ENCODE results near the gene TMEM176A.
A peak's percentile ranks its signal among the peaks of the same experiment; 100 is the strongest.
"Not testable (repeated sequence)": the region's sequence is repeated elsewhere in the genome, so short reads cannot be mapped to it uniquely, and the experiment has no call there.

Gene TMEM176A, protein sequence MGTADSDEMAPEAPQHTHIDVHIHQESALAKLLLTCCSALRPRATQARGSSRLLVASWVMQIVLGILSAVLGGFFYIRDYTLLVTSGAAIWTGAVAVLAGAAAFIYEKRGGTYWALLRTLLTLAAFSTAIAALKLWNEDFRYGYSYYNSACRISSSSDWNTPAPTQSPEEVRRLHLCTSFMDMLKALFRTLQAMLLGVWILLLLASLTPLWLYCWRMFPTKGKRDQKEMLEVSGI

DNA sequence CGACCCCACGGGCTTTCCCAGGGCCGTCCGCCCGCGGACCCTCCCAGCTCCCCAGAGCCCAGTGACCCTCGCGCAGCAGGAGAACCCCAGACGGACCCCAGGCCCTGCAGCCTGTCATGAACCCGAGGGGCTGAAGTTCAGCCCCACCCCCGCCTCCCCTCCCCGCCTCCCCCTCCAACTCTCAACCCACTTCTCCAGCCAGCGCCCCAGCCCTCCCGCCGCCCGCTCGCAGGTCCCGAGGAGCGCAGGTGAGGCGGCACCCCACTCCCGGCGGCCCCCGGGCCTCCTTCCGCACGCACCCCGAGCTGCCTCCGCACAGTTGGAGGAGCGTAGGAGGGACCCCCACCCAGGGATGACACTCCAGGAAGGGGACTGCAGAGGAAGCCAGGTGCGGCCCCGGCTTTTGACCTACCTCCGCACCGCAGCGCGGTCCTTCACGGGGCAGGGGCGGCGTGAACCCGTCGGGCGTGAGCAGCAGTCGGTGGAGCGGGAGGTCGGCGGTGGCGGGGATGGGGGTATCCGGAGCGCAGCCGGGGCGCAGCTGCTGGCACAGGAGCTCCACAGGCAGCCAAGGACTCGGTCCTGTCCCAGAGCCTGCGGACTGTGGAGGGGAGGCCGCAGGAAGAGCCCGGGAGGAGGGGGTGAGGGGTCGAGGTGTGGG lies at the start of gene TMEM176A:
Gene TMEM176A (plus strand): TSS at position 189 of the 661 bp plus-strand sequence. CDS start 782 bp downstream, outside the sequence.
- DNase-seq (ENCODE audit: low spot score): no peak

DNA sequence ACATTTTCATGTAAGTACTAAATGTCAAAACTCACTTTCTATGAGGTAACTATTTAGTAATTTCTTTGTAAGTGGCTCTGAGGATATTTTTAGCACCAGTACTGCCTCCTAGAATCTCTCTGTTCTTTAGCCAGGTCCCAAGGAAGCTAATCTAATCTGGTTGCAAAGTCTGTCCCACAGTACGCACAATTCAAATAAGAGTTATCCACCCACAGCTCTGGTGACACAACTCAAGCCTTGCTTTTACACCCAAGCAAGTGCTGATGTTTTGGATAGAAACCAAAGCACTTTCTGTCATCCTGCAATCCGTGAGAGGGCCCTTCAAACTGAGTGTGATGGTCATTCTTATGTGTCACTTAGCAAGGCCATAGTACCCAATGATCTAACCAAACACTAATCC lies 48.9 kb upstream of the TMEM176A start:
- no peak for DNase-seq (ENCODE audit: low spot score)

DNA sequence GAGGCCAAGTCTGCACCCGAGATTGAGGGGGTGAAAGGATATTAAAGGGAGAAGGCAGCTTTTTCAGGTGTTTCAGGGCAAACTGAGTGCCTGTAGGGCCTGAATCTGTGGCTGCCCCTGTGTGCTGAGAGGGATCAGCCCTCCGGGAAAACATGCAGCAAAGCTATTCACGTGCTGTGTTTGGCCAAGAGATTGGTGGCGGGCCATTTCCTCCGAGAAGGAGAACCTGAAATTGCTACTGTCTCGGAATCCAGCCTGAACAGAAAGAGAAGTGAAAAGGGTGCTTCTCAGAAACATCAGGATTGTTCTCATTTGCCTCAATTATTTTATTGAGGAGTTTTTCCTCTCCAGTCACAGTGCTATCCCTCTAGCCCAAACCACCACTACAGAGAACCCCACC lies 47.3 kb upstream of the TMEM176A start:
- no peak for DNase-seq (ENCODE audit: low spot score)

DNA sequence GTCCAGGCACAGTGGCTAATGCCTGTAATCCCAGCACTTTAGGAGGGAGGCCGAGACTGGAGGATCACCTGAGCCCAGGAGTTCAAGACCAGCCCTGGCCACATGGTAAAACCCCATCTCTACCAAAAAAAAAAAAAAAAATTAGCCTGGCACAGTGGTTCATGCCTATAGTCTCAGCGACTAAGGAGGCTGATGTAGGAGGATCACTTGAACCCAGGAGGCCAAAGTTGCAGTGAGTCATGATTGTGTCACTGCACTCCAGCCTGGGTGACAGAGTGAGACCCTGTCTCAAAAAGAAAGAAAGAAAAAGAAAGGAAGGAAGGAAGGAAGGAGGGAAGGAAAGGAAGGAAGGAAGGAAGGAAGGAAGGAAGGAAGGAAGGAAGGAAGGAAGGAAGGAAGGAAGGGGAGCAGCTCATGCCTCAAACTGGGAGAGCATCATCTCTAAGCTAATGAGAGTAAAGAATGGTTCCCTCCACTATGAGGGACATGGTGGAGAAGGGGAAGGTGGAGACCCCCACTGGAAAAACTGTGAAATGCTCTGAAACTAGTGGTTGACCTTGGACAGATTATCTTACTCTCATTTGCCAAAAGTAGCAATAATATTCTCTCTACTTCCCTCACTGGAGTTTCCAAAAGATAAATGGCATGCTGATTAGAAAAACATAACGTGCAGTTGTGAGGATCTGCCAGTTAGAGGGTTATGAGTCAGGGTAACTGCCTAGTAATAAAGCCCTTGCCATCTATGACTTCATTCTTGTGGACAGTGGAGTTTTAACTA lies 46.6 kb upstream of the TMEM176A start:
- peak; percentile 72 for DNase-seq (ENCODE audit: low spot score)

DNA sequence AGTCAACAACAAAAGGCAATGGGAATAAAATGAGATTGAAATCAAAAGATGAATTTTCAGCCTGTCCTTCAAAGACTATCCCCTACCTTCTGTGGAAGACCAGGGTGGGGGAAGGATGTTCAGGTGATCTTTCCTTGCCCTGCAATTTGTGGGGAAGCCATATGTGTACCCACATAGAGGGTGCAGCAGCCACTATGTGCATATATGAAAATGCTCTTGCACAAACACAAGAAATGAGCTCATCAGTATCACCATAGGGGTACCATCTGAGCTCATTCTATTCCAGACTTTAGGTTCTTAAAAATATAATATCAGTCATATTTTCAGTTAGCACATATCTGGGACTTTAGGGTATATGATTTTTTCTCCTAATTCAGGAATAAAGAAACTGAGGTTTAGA lies 45.6 kb upstream of the TMEM176A start:
- DNase-seq (ENCODE audit: low spot score): no peak

DNA sequence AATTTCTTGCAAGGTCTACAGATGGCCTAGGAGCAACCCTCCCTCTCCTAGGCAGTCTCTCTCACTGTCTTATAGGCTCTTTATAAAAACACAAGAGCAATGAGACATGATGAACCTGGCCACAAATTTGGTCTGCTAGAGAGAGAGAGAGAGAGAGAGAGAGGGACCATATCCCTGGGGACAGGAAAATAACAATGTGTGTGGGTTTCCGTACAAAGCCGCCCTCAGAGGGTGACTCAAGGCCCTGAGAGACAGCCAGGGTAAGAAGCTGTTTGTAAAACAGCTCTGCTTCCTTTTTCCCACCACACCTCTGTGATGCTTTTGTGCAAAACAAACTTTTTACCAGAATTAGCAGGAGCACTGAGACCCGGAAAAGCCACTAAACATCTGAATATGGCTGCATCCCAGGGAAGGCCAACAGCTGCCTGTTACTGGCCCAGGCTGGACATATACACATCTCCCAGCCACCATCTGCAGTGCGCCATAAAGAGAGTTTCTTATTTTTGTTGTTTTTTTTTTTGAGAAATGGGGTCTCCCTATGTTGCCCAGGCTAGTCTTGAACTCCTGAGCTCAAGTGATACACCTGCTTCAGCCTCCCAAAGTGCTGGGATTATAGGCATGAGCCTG lies 45.0 kb upstream of the TMEM176A start:
- DNase-seq (ENCODE audit: low spot score): peak; percentile 81

DNA sequence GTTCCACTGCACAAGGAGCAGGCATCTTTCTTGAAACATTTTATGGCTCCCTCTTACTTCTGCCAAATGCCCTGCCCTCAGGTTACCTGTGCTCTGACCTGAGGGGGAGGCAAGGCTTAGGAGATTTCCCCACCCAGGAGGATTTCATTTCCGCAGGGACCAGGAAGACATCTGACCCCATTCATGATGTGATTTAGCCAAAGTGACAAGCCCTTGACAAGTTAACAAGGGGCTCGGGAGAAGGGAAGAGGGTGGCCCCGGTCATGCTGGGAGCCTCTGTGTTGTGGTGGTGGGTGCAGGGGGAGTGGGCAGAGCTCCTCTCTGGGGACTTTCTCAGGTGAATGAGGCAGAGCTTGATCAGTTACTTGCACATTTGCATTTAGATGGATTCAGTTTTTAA lies 44.4 kb upstream of the TMEM176A start:
- no peak for DNase-seq (ENCODE audit: low spot score)

DNA sequence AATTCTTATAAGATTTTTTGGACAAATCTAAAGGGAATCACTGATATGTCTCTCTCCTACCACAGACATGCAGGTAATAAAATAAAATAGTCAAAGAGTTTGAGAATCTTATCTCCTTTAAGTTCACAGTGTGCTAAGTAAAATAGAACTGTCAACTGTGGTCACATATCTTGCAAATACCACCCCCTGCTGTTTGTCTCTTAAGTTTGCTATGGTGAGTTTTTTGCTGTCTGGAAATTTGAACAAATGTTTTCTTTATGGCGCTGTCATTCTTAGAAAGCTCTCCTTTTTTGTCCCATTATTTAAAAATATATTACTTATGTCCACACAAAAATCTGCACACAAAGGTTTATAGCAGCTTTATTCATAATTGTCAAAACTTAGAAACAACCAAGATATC lies 43.7 kb upstream of the TMEM176A start:
- DNase-seq (ENCODE audit: low spot score): peak; percentile 66

DNA sequence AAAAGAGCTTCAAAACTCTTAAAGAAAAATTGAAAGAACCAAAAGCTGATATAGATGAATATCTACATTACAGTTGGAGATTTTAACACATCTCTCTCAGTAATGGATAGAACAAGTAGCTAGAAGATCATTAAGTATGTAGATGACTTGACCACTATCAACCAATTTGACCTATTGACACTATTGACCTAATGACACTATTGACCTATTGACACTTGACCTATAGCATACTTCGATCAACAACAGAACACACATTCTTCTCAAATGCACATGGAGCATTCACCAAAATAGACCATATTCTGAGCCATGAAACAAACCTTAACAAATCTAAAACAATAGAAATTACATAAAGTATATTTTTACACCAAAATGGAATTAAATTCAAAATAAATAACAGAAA lies 41.1 kb upstream of the TMEM176A start:
- DNase-seq (ENCODE audit: low spot score): no peak

DNA sequence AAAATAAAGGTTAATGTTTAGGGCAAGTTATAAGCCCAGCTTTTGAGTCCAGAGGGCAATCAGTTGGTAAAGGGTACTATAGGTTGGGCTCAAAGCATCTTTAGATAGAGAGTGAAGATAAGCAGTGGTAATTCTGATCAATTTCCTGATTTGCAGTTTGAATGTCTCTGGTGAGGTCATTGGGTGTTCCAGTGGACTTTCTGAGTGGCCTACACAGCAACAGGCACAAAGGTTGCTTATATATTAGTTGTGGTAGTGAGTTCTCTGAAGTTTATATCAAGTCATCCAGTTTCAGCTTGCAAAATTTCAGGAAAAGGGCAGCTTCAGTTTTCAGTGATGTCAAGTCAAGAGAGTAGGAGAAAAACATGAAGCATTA lies 34.2 kb upstream of the TMEM176A start:
- no peak for DNase-seq (ENCODE audit: low spot score)

DNA sequence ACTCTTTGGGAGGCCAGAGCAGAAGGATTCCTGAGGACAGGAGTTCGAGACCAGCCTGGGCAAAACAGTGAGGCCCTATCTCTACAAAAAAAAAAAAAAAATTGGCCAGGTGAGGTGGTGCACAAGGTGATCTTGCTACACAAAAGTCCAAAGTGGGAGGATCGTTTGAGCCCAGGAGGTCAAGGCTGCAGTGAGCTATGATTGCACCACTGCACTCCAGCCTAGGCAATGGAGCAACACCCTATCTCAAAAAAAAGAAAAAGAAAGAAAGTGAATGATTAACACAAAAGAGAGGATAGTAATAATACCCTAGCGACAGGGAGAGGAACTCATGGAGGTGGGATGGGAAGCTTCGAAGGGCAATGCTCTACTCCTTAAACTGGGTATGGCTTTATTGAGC lies 30.8 kb upstream of the TMEM176A start:
- no peak for DNase-seq (ENCODE audit: low spot score)

DNA sequence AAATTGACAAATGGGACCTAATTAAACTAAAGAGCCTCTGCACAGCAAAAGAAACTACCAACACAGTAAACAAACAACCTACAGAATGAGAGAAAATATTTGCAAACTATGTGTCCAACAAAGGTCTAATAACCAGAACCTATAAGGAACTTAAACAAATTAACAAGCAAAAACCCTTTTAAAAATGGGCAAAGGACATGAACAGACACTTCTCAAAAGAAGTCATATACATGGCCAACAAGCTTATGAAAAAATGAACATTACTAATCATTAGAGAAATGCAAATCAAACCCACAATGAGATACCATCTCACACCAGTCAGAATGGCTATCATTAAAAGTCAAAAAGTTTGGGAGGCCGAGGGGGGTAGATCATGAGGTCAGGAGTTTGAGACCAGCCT lies 26.4 kb upstream of the TMEM176A start:
- not testable (repeated sequence) for DNase-seq (ENCODE audit: low spot score)

DNA sequence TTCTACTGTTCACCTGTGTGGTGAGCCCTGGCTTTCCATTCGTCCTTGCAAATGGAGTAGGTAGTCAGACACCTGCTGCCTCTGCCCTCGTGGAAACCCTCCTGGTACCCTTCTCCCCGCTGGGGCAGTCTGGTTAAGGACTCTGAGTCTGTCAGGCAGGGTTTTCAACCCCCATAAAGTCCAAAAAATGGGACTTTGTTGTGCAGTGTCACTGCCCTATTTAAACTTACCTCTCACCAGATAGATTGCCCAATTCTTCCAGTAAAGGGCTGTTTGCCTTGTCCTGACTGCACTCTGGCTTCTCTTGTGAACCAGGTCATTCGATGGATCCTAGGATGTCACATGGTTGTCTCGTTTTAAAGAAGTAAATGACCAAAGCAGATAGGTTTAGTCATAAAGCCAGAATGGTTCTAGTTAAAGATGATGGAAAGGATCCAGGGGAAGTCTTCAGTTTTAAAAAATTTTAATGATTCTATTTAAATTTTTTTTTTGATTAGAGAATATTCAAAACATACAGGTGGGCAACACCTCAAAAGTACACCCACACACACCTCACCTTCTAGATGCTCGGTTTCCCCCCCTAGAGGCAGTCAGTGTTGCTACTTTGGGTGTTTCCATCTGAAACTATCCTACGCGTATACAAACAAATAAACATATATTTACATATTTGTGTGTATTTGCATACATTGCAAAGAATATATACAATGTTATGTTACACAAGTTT lies 22.4 kb upstream of the TMEM176A start:
- DNase-seq (ENCODE audit: low spot score): no peak

DNA sequence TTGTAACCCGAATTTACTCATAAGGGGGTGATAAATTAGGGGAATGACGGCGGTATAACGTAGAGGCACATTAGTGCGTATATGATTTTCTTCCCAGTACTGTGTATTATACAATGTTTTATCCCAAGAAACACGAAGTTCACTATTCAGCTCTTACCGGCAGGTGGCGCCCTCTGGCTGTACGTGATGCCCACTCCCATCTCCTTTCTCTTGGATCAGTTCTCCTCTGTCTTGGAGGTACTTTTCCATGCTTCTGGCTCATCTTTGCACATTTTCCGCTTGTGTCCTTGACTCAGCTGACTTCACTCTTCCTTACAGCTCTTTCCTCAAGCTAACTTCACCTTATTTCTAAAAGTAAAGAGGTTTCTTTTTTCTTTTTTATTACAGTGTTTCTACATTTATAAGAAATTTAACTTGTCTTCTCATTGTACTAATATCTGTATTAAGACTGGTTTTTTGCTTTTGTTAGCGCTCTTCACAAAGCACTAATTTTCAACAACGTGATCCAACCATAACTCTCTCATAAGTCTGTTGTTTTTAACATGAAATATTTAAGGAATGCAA lies 21.7 kb upstream of the TMEM176A start:
- DNase-seq (ENCODE audit: low spot score): peak; percentile 68

DNA sequence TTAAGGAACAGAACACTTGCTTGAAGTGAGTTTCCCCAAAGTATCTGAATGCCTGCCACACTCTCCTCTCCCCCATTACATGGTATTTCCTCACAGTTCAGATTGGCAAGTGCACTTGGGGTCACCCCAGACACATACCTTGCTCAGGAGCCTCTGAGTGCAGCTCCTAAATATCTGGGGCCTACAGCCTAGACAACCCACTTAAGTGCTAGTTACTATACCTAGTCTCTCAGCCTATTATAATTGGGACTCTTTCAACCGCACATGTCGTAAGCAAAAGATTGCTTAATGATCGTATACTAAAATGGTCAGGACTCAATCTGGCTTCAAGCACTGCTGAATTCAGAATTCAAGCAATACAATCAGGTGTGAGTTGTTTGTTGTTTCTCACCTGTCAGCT lies 20.3 kb upstream of the TMEM176A start:
- DNase-seq (ENCODE audit: low spot score): no peak

DNA sequence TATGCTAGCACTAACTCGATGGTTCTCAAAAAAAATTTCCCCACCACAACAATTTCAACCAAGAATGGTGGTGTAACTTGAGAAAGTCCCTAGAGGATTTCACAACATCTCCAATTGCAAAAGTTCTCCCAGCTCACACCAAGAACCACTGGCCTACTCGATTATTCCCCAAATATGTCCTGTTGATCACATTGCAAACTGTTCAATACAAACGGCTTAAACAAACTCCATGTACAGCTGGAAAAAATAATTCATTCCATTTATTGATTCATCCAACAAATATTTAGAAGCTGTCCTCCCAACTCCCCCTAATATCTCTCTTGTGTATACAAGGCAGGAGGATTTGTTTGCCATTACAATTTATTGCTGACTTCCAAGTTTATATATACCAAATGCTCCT lies 19.5 kb upstream of the TMEM176A start:
- DNase-seq (ENCODE audit: low spot score): no peak

DNA sequence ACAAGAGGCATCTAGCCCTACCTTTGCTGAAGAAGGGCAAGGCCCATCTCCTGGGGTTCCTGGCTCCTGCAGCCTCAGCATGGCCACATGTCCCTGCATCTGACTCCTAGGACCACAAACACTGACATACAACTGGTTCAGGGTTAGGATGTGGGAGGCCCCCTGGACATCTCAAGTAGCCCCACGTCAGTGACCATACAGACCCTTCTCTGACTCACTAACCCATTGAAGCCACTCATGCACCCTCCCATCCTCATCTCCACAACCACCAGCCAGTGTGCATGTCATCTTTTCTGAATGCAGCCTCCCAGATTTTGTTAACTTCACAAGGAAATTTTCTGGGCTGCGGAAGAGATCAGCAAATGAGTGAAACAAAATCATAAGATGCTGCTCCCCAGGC lies 18.6 kb upstream of the TMEM176A start:
- DNase-seq (ENCODE audit: low spot score): no peak

DNA sequence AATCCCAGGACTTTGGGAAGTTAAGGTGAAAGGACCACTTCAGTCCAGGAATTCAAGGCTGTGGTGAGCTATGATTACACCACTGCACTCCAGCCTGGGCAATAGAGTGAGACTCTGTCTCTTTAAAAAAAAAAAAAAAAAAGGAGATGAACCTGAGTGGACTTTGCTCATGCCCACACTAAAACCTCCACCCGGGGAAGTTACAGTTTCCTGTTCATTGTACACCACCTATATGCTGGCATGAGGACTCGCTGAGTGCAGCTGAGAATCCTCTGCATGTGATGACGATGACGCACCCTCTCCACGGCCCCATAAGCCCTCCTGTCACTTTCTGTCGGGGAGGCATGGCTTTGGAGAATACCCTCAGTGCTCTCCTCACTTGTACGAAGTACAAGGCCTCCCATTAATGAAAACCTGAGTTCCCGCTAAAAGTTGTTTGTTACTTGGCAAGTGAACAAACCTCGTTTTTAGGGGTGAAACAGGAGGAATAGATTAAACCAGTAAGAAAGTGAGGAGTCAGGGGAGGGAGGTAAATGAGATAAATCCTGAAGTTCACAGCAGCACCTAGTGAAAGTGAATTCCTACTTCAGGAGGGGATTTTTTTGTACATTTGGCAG lies 16.3 kb upstream of the TMEM176A start:
- no peak for DNase-seq (ENCODE audit: low spot score)

DNA sequence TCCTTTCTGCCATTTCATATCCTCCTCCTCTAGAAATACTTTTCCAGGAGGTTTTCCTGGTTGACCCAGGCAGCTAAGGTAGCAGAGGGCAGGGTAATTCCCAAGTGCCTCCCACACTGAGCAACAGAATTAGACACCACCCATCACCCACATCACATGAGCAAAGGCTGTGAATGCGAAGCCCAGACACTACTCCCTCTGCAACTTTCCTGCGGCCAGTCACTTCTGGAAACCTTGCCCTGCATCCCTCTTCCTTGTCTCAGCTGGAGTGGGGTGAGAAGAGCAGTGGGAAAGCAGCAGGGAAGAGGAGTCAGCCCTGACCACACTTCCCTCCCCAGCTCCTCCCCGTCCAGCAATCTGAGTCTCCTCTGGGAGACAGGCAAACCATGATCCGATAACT lies 15.6 kb upstream of the TMEM176A start:
- no peak for DNase-seq (ENCODE audit: low spot score)

DNA sequence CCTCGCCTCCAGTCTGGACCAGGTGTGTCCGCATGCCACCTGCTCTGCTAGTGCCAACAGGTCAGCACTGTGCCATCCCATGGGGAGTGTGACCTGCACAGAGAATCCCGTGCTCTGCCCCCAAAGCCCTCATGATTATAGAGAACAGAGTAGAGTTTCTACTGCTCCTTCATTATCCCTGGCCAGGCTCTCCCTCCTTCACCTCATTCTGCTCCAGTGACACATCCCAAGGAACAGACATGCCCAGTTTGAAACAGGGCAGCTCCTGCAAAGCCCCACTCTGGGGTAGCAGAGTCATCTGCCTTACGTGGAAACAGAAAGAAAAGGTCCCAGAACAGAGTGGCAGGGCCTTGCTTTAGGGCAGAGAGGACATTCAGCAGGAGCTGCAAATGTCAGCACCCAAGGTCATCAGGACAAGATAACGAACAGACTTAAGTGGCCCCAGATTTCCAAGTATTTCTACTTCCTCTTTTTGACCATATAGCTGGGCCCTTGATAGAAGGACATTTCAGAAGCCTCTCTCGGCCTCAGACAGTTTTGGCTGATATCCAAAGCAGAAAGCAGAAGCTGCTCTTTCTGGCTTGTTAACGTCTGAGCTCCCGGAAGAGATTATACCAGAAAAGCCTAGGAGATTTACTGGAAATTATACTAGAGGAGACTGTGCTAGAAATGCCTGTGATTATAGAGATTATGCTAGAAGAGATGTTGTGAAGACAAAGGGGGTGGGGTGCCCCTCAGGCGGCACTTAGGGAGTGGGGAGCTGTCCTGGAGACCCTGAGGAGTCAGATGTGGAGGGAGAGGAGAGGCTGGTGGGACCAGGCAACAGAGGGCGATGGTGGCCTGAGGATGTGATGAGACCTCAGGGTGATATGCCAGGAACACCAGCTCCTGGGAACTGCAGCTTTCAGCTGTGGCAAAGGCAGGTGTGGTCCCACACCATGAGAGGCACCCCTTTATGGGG lies 13.0 kb upstream of the TMEM176A start:
- no peak for DNase-seq (ENCODE audit: low spot score)

All from activated CD4-positive, alpha-beta T cell treated with anti-CD3 and anti-CD28 coated beads, Interleukin-2, Interleukin-4, amounts not matched to agents 100 ng/mL and 50 ng/mL, durations not matched to agents 16 hours and 8 hours (primary cell).